Hematopoietic multipotent progenitor cell (in vitro differentiated cells): ENCODE data around the gene PLOD3. TPM values are rescaled to one million over a fixed set of nuclear protein-coding genes. Genes with fewer than 3 reads are reported as not detected.
A peak's percentile ranks its signal among the peaks of the same experiment; 100 is the strongest.

Experiments
- DNase-seq, 3 donors: peaks; one replicate each; pipeline ENCODE4 v3.0.0-alpha.2; 2011 to 2015; ENCODE audit warnings: low read depth in 2 of 3, low spot score in 2 of 3
- small RNA-seq: library from RNA; depleted of rRNA; stranded (forward); fragments of <200 nt; gene quantifications from one replicate; pipeline ENCODE3, GENCODE V24; 2012
- total RNA-seq: library from RNA; depleted of rRNA; stranded (reverse); fragments of >200 nt; gene quantifications from one replicate; pipeline ENCODE4 v1.2.3, GENCODE V29; 2012

Gene PLOD3
- total RNA-seq, 1 donor = 31.2 TPM

DNA sequence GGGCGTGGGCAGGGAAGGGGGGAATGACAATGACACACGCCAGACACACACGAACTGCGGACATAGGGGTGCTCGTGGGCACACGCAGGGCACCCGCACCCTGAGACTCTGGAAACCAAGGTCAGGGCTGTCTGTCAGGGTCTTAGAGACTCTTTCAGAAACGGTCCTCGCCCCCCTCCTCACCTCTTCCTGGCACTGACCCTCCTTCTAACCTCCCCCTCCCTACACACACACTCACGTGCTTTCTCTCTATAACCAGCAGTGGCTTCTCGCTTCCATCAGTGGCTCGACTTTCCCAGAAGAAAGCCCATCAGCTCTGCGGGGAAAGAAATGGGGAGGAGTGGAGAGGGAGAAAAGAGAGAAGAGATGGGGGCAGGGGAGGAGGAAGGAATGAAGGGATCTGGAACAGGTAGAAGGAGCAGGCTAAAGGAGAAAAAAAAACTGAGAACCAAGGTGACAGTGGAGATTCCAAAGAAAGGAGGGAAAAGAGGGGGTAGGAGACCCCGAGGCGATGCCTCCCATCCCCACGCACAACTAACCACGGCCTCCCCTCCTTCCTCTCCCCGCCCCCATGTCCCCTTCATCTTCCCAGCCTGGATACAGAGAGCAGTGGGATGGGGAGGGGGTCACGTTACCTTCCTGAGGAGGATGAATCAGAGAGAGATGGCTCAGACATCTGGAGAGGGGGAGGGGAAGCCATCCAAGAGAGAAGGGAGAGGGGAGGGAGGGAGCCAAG, 50.3 kb downstream of the PLOD3 start:
- no peak for DNase-seq

DNA sequence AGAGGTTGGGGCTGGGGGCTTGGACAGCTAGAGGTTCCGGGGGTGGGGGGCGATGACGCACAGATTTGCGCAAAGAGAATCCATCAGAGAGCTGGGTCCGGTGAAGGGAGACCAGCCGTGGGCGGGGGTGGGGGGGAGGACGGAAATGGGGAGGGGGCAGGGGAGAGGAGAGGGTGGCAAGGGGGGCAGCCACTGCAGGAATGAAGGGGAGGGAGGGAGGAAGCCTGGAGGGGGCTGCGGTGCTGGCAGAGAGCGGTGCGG, 50.8 kb downstream of the PLOD3 start:
- DNase-seq = no peak

DNA sequence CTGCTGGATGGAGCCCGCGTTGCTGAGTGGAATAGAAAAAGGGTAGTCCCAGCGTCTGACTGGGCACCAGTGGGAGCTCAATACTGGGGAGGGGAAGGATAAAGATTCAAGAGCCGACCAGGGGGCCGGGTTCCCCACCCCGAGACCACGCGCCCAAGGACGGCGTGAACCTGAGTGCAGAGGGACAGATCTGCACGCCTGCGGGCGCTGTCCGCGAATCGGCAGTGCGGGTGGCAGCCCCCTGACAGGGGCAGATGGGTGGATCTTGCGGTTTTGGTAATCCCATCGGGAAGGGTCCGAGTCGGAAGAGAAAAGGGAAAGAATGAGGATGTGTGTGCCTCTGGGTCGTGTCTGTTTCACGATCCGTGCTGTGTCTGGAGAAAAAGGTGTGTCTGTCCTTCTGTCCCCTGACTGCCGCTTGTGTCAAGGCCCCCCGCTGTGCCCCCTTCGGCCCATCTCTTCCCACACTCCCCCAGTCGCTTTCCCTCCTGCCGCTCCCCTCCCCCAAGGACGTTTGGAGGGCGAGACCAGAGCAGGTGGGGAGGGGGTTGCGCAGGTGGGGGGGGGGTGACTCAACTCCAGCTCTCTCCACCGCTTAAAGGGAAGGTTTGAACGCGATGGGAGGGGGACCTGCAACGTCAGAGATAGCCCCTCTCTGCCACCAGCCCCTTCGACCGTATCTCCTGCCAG, 51.3 kb downstream of the PLOD3 start:
- DNase-seq = no peak

DNA sequence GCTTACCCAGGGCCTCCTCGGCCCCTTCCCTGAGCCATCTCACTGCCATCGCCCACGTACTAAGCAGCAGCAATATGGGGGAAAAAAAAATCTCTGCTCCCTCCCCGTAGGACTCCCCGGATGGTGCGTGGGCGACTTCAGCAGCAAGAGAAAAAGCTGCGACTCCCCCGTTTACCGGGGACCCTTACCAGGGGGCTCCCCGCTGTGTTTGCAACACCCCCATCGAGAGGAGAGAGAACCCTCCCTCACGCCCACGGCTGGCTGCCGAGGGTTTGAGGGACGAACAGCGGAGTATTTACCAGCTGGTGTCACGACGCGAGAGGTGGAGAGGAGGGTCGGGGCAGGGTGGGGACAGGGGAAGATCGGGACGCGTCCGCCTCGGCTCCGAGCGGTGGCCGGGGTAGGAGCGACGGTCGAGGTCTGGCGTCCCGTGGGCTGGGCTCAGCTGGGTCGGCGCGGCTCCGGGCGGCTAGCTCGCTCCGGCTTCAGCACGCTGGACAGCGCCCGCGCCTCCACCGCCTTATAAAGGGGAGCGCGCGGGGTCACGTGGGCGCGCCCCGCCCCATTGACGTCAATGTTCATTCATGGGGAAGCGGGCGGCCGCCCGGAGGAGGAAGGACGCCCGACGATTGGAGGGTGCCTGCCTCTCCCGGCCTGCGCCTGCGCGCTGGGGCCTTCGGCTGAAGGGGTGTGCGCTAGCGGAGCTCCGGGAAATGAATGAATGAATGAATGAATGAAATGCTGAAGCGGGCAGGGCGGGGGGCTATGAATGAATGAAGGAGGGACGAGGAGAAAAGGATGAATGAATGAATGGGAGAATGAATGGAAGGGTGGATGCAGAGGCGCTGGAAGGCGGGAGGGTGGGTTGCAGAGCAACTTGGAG, 52.1 kb downstream of the PLOD3 start, which contains the start of gene VGF:
TSS of gene VGF (minus strand) at position 495 of the 883 bp plus-strand sequence. CDS start 726 bp downstream, outside the sequence.
- DNase-seq = peak; percentile 91 to 95 (median 92)

DNA sequence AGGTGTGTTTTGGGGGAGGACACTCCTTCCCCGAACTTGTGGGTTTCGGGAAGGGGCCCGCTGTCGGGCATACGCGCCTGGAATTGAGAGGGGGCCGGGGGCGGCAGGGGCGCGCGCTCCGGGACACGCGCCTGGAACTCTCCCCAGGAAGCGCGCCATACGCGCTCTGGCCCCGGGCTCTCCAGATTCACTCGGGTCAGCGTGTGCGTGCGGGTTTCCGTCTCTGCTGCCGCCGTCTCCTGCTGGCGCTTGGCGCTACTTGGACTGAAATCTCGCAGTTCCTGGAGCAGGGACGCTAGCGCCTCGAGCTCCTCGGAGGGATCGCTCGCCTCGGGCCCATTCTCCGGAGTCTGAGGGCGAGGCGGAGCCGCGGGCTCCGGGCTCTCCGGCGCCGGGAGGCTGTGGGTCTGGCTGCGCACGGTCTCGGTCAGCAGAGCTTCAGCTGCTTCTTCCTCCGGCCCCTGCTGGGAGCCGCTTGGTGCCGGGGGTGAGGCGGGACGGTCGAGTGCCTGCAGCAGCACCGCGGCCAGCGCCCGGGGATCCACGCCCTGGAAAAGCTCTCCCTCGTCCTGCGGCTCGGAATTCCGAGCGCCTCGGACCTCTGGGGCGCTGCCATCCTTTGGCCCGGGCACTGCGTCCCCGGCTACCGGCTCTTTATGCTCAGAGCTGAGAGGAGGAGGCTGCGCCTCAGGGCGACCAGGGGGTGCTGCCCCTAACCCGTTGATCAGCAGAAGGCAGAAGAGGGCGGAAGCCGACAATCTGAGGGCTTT, 53.1 kb downstream of the PLOD3 start:
- no peak for DNase-seq

DNA sequence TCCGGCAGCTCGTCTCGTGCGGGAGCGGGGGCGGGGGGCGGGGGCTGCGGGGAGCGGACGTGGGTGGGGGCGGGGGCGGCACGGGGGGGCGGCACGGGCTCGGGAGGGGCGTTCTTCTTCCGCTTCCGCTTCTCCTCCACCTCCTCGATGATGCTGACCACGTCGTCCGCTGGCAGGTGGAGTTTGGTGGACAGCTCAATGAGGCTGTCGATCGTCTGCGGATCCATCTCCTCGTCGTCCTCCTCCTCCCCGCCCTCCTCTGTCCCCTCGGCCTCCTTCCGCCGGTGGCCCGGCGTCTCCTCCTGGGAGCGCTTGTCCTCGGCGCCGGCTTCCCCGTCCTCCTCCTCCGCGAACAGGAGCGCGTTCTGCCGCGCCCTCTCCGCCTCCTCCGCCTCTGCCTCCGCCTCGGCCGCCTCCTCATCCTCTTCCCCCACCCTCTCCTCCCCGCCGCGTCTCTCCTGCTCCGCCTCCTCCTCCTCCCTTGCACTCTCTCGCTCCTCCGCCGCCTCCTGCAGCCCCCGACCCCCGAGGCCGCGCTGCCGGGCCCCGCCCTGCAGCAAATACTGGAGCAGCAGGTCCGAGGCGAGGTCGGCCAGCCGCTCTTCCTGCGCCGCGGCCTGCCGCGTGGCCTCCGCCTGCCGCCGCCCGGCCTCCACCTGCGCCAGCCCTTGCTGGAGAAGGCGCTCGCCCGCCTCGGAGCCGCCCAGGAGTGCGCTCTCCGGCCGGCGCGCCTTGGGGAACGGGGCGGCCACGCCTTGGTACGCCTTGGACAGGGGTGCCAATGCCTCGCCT, 53.9 kb downstream of the PLOD3 start:
- DNase-seq = no peak

DNA sequence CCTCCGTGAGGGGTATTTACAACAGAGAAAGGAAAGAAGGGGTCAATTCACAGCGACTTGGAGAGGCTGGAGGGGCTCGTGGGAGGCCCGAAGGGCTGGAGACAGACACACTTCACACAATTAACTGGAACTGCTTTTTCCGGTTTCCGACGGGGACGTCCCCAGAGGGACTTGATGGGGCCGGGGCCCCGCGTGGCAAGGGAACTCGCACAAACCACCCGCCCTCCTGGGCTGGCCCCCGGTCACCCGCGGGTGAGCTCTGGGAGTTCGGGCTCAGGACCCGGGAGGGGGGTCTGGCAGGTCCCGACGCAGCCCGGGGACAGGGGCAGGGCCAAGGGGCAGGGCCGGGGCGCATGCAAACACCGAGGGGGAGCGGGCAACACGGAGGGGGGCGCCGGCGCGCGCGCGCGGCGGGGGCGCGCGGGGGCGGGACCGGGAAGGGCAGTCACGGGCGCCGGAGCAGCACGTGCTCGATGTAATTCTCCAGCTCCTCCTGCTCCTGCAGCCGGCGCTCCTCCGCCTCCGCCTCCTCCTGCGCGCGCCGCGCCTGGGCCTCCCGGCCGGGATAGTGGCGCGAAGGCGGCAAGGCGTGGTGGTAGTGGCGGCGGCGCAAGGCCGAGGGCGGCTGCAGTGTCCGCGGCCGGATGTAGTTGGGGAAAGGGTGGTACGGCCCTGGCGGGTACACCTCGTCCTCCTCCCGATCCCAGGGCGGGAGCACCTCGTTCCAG, 54.7 kb downstream of the PLOD3 start:
- no peak for DNase-seq

DNA sequence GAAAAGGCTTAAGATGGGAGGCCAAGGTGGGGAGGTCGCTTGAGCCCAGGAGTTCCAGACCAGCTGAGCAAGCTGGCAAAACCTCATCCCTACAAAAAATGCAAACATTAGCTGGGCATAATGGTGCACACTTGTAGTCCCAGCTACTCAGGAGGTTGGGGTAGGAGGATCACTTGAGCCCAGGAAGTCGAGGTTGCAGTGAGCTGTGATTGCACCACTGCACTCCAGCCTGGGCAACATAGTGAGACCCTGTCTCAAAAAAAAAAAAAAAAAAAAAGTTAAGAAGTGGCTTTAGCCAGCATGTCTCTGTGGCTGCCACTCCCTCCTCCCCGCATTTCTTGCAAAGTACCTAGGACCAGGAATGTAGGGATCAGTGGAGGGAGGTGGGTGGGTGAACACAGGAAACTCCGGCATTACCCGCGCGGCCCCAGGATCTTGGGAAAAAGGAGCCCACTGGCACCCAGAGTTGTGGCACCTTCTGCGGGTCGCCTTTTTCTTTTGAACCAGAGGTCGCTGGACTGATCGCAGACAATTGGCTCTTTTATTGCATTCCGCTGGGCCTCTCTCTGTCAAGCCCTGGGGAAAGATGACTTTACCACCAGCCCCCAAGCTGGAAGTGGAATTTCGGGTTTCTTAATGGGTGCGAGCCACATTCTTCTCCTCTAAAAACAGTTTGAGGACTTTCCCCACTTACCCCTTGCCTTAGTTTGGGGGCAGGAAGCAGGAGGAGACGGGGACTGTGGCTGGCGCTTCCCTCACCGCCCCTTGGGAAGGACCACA, 55.5 kb downstream of the PLOD3 start:
- DNase-seq = no peak

DNA sequence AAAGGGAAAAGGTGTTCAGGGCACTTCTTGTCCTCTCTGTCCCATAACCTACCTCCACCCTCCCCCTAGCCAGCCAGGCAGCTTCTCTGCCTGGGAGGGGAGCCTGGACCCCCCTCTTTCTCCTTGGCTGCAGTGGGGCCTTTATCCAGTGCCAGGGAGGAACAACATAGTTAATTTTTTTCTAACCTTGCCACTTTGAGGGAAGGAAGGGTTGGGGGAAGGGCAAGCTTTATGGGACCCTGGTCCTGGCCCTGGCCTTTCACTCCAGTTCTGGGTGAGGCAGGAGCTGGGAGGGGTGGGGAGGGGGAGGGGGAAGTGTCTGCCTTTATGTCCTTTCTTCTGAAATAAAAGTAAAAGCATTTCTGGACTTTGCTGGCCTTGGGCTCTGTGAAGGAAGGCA, 56.5 kb downstream of the PLOD3 start:
- no peak for DNase-seq

DNA sequence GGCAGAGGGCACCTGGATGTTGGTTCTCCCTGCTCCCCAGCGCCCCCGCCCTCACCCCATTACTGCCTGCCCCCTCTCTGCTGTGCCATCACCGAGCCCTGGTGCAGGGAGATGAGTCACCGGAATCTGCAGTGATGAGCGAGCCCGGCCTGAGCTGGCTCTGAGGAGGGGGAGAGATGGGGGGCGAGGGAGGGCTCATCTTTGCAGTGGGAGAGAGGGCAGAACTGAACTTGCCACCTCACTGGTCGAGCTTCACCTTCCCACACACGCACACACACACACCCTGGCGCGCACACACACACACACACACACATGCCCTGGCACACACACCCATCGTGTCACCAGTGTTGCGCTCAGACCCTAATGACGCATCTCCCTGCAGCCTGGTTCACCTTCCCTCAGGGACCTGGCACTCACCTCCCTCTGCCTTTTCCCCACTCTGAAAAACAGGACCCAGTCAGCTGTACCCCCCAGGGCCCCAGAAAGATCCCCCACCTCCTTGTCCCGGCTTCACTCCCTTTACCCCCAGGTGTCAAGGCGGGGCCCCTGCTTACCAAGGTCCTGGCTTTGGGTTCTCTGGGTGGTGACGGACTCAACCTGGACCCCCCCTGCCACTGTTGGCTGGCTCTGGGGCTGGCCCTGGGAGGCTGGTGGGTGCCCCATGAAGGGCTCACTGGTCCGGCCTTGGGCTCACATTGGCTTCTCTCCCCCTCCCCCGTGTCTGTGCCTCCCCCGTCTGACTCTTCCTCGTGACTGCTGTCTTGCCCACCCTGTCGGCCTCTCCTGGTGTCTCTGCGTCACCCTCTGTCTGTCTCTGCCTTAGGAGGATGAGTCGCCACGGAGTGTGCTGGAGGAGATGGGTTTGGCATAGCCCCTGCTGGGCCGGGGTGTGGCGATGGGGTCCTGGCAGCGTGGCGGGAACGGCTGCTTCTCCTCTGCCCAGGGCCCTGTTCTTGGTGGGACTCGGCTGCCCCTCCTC, 57.4 kb downstream of the PLOD3 start:
- DNase-seq = no peak

DNA sequence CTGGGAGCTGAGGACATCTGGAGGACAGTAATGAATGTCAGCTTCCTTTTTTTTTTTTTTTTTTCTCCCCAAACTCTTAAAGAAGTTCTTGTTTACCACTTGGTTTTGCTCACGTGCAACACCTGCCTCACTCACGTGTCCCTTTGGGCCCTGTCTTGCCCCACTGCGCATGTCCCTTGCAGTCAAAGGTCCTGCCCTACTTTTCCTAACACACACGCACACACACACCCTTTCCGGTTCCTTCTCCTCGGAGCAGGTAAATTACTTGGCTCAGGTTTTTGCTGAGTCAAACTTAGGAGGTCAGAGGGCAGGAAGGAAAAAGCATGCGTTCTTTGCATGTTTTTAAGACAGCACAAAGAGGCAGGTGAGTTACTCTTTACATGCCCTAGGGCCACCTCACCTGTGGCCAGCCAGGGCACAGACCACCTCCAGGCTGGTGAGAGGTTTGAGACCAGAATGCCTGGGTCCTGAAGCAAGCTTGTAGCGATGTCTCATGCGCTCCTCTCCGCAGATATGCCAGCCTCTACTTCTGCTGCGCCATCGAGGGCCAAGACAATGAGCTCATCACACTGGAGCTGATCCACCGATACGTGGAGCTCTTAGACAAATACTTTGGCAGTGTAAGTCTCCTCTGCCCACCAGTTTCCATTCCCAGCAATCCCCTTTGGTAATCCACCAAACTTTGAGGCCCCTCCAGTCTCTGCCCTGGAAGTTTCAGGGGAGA, 60.4 kb downstream of the PLOD3 start:
- DNase-seq = no peak

DNA sequence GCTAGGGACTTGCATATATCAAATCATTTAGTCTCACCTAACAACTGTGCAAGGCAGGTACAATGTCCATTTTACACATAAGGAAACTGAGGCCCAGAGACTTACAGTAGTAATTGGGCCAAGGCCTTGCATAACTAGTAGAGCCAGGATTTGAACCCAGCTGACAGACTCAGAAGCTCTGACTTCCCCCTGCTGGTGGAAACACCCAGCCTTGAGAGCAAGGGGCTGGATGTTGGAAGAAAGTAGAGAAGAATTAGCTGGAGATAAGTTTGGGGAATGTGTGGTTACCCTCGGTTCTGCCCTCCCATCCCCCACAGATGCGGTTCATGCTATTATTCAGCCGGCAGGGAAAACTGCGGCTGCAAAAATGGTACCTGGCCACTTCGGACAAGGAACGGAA, 61.1 kb downstream of the PLOD3 start:
- DNase-seq = no peak

Small RNA genes within 50 kb of the gene (small RNA-seq; reads per million reads assigned to genes)
- gene MIR4653 = not detected

Other genes starting within 250 kb of the PLOD3 start
- 0.27 TPM for gene MUC12, start 248.0 kb downstream of the PLOD3 start, total RNA-seq
- under 0.01 TPM for gene MUC17, start 197.5 kb downstream of the PLOD3 start, total RNA-seq
- 22.4 TPM for gene TRIM56, start 132.1 kb downstream of the PLOD3 start, total RNA-seq
- gene SERPINE1, start 90.5 kb downstream of the PLOD3 start, total RNA-seq = 14.8 TPM
- gene AP1S1, start 63.1 kb downstream of the PLOD3 start, total RNA-seq = 27.2 TPM
- gene VGF, start 52.0 kb downstream of the PLOD3 start, total RNA-seq = under 0.01 TPM
- gene NAT16, start 37.3 kb downstream of the PLOD3 start, total RNA-seq = not detected
- gene MOGAT3, start 16.5 kb downstream of the PLOD3 start, total RNA-seq = not detected
- 35.5 TPM for gene ZNHIT1, start 584 bp upstream of the PLOD3 start, total RNA-seq
- 55.2 TPM for gene CLDN15, start 20.2 kb upstream of the PLOD3 start, total RNA-seq
- gene FIS1, start 27.5 kb upstream of the PLOD3 start, total RNA-seq = 186 TPM
- gene IFT22, start 104.2 kb upstream of the PLOD3 start, total RNA-seq = 10.2 TPM
- under 0.01 TPM for gene COL26A1, start 145.3 kb upstream of the PLOD3 start, total RNA-seq